Astrocyte (in vitro differentiated cells and primary cell): ENCODE results near the gene GYPC. TPM values are rescaled to one million over a fixed set of nuclear protein-coding genes. Genes with fewer than 3 reads are reported as not detected.
"Not testable (repeated sequence)": the region's sequence is repeated elsewhere in the genome, so short reads cannot be mapped to it uniquely, and the experiment has no call there.

Source experiments
- DNase-seq: peaks from one replicate; pipeline ENCODE4 v3.0.0-alpha.2; 2010; ENCODE audit warnings: low read depth
- FAIRE-seq: peaks from 2 replicates; lab custom pipeline; 2011; peaks lifted over from hg19 to GRCh38; lab: Jason Lieb, UNC
- H2AFZ ChIP-seq: 2 replicates; pipeline ENCODE4 v1.6.0; 2012; ENCODE audit warnings: low read depth, low read length, inconsistent platforms
- H3K27ac ChIP-seq: 2 replicates; pipeline ENCODE4 v1.5.1; 2011; ENCODE audit warnings: low read depth, low read length, inconsistent platforms
- H3K27me3 ChIP-seq: 2 replicates; pipeline ENCODE4 v1.6.0; 2011; ENCODE audit warnings: low read length, inconsistent platforms; ENCODE audit not compliant: insufficient read depth
- H3K36me3 ChIP-seq: 2 replicates; pipeline ENCODE4 v1.5.1; 2011; ENCODE audit warnings: low read length, inconsistent platforms; ENCODE audit not compliant: insufficient read depth
- H3K4me1 ChIP-seq: 2 replicates; pipeline ENCODE4 v1.5.1; 2011; ENCODE audit warnings: low read length, inconsistent platforms; ENCODE audit not compliant: insufficient read depth
- H3K4me2 ChIP-seq: 2 replicates; pipeline ENCODE4 v1.6.0; 2012; ENCODE audit warnings: low read length, inconsistent platforms
- H3K4me3 ChIP-seq: 2 replicates; pipeline ENCODE4 v1.5.1; 2011; ENCODE audit warnings: low read depth, mild to moderate bottlenecking, low read length, inconsistent platforms; ENCODE audit not compliant: insufficient read depth
- H3K79me2 ChIP-seq: 2 replicates; pipeline ENCODE4 v1.6.0; 2012; ENCODE audit warnings: mild to moderate bottlenecking, low read length, inconsistent platforms; ENCODE audit not compliant: insufficient read depth
- H3K9ac ChIP-seq: 2 replicates; pipeline ENCODE4 v1.6.0; 2012; ENCODE audit warnings: mild to moderate bottlenecking, low read length, inconsistent platforms
- H3K9me3 ChIP-seq: 2 replicates; pipeline ENCODE4 v1.5.1; 2012; ENCODE audit warnings: low read depth, mild to moderate bottlenecking, low read length, inconsistent platforms; ENCODE audit not compliant: insufficient read depth
- H4K20me1 ChIP-seq: 2 replicates; pipeline ENCODE4 v1.6.0; 2012; ENCODE audit warnings: low read length, inconsistent platforms; ENCODE audit not compliant: insufficient read depth
- H3K27ac Mint-ChIP-seq: one replicate; pipeline ENCODE4 v1.8.0; 2021; ENCODE audit warnings: mild to moderate bottlenecking, mixed read lengths; ENCODE audit not compliant: unreplicated experiment
- H3K27me3 Mint-ChIP-seq: one replicate; pipeline ENCODE4 v1.8.0; 2021; ENCODE audit warnings: low read depth, mixed read lengths; ENCODE audit not compliant: unreplicated experiment
- H3K36me3 Mint-ChIP-seq: one replicate; pipeline ENCODE4 v1.8.0; 2021; ENCODE audit warnings: low read depth, mixed read lengths; ENCODE audit not compliant: unreplicated experiment
- H3K4me1 Mint-ChIP-seq: one replicate; pipeline ENCODE4 v1.8.0; 2021; ENCODE audit warnings: low read depth, mixed read lengths; ENCODE audit not compliant: unreplicated experiment
- H3K4me3 Mint-ChIP-seq: one replicate; pipeline ENCODE4 v1.8.0; 2021; ENCODE audit warnings: mild to moderate bottlenecking, moderate library complexity, mixed read lengths; ENCODE audit not compliant: unreplicated experiment
- H3K9me3 Mint-ChIP-seq: one replicate; pipeline ENCODE4 v1.8.0; 2021; ENCODE audit warnings: mild to moderate bottlenecking, mixed read lengths; ENCODE audit not compliant: unreplicated experiment
- CTCF ChIP-seq: IDR thresholded peaks from 2 replicates; pipeline ENCODE4 v1.5.1; 2011; ENCODE audit warnings: low read depth, mild to moderate bottlenecking, inconsistent platforms, low read length, moderate library complexity; ENCODE audit not compliant: insufficient read depth
- EZH2 ChIP-seq: IDR thresholded peaks from 2 replicates; pipeline ENCODE4 v1.6.1; 2012; ENCODE audit warnings: mild to moderate bottlenecking, low read length, inconsistent platforms; ENCODE audit not compliant: insufficient read depth
- total RNA-seq: library from RNA; stranded (reverse); gene quantifications from 2 replicates; pipeline ENCODE4 v1.2.1, GENCODE V29; 2021

GYPC gene
- total RNA-seq, 1 donor from 2014 or later, result 29.3 TPM

- TF ChIP-seq EZH2 (no peak), CTCF (no peak)
- Mint-ChIP-seq H3K4me3 (no peak overlapping the region), H3K27ac (no peak overlapping the region), H3K9me3 (peaks cover 6% of the 10 kb centered on the region), H3K4me1 (no peaks in the 10 kb centered on the region), H3K27me3 (peaks cover 2% of the 10 kb centered on the region), H3K36me3 (peaks cover 22% of the 10 kb centered on the region)
- H3K4me3 ChIP-seq, result no peak overlapping the region
- no peaks in the 10 kb centered on the region for H3K27me3 ChIP-seq
- H2AFZ ChIP-seq, result no peak overlapping the region
- no peak overlapping the region for H3K4me2 ChIP-seq
- no peaks in the 10 kb centered on the region for H3K9me3 ChIP-seq
- no peaks in the 10 kb centered on the region for H3K4me1 ChIP-seq
- FAIRE-seq, result no peak
- H3K79me2 ChIP-seq, result no peaks in the 10 kb centered on the region
- H3K36me3 ChIP-seq, result no peaks in the 10 kb centered on the region
- no peak overlapping the region for H3K27ac ChIP-seq
- no peak for DNase-seq
- no peaks in the 10 kb centered on the region for H4K20me1 ChIP-seq
- no peak overlapping the region for H3K9ac ChIP-seq
Measured at GRCh38 chr2:126687503-126687902, 31.5 kb downstream of the GYPC start.

- H3K36me3 Mint-ChIP-seq, result peaks cover 20% of the 10 kb centered on the region
- not testable (repeated sequence) for H2AFZ ChIP-seq
Measured at GRCh38 chr2:126688594-126688993, 32.6 kb downstream of the GYPC start.

GRCh38 chr2:126692241-126692640 lies 36.3 kb downstream of the GYPC start:
- not testable (repeated sequence) for H3K9me3 Mint-ChIP-seq, H3K9ac ChIP-seq, DNase-seq, H3K4me1 ChIP-seq, H3K27me3 ChIP-seq, H3K4me1 Mint-ChIP-seq, H3K36me3 ChIP-seq, H2AFZ ChIP-seq, H3K4me2 ChIP-seq, H3K27me3 Mint-ChIP-seq, H3K27ac ChIP-seq, H3K9me3 ChIP-seq, H3K27ac Mint-ChIP-seq, H3K79me2 ChIP-seq, H4K20me1 ChIP-seq, H3K4me3 Mint-ChIP-seq, FAIRE-seq, H3K4me3 ChIP-seq
- peaks cover 32% of the 10 kb centered on the region for H3K36me3 Mint-ChIP-seq

More at GRCh38 chr2:126688594-126688993, 32.6 kb downstream of the GYPC start:
- not testable (repeated sequence) for H3K4me3 Mint-ChIP-seq, H3K27ac Mint-ChIP-seq, H3K27me3 Mint-ChIP-seq, H3K36me3 ChIP-seq, H3K27me3 ChIP-seq, H3K27ac ChIP-seq, H4K20me1 ChIP-seq, H3K9ac ChIP-seq, H3K9me3 Mint-ChIP-seq, DNase-seq, H3K4me2 ChIP-seq, FAIRE-seq, H3K4me3 ChIP-seq, H3K9me3 ChIP-seq, H3K4me1 ChIP-seq, H3K79me2 ChIP-seq, H3K4me1 Mint-ChIP-seq

- not testable (repeated sequence) for H3K4me3 Mint-ChIP-seq, H4K20me1 ChIP-seq, H3K79me2 ChIP-seq, H3K9me3 Mint-ChIP-seq, H2AFZ ChIP-seq, H3K27me3 Mint-ChIP-seq, H3K4me3 ChIP-seq, H3K4me1 ChIP-seq, FAIRE-seq, DNase-seq, H3K27ac ChIP-seq, H3K9me3 ChIP-seq, H3K4me2 ChIP-seq, H3K27me3 ChIP-seq, H3K27ac Mint-ChIP-seq, H3K36me3 ChIP-seq, H3K4me1 Mint-ChIP-seq, H3K9ac ChIP-seq
- peaks cover 35% of the 10 kb centered on the region for H3K36me3 Mint-ChIP-seq
Measured at GRCh38 chr2:126692934-126693592, 37.1 kb downstream of the GYPC start.
